NCI-H2029 treated with DMSO at 0.1 percent for 48 hours (cell line): ENCODE measurements around the gene PID1.
"Not testable (repeated sequence)": the region's sequence is repeated elsewhere in the genome, so short reads cannot be mapped to it uniquely, and the experiment has no call there.

Source experiments
- DNase-seq: peaks from one replicate; lab custom pipeline; 2025; lab: John Stamatoyannopoulos, UW

The PID1 gene

GRCh38 chr2:229111744-229112143 lies 159.3 kb downstream of the PID1 start:
- DNase-seq: no peak

GRCh38 chr2:229109195-229109594 lies 161.9 kb downstream of the PID1 start:
- DNase-seq: no peak

- DNase-seq: no peak
Measured at GRCh38 chr2:229107601-229108000, 163.5 kb downstream of the PID1 start.

GRCh38 chr2:229104974-229105387 lies 166.1 kb downstream of the PID1 start:
- no peak for DNase-seq

GRCh38 chr2:229104025-229104424 lies 167.1 kb downstream of the PID1 start:
- no peak for DNase-seq

- no peak for DNase-seq
Measured at GRCh38 chr2:229101314-229101713, 169.8 kb downstream of the PID1 start.

- no peak for DNase-seq
Measured at GRCh38 chr2:229099231-229099630, 171.9 kb downstream of the PID1 start.

GRCh38 chr2:229098801-229099200 lies 172.3 kb downstream of the PID1 start:
- no peak for DNase-seq

GRCh38 chr2:229096409-229097066 lies 174.5 kb downstream of the PID1 start:
- DNase-seq: peak; percentile 6

- DNase-seq: no peak
Measured at GRCh38 chr2:229095472-229095871, 175.6 kb downstream of the PID1 start.

- no peak for DNase-seq
Measured at GRCh38 chr2:229090225-229090624, 180.9 kb downstream of the PID1 start.

GRCh38 chr2:229089776-229090175 lies 181.3 kb downstream of the PID1 start:
- no peak for DNase-seq

GRCh38 chr2:229088966-229089700 lies 182.0 kb downstream of the PID1 start:
- DNase-seq: no peak

- no peak for DNase-seq
Measured at GRCh38 chr2:229088517-229088913, 182.6 kb downstream of the PID1 start.

GRCh38 chr2:229087843-229088516 lies 183.1 kb downstream of the PID1 start:
- no peak for DNase-seq

- DNase-seq: no peak
Measured at GRCh38 chr2:229087267-229087666, 183.8 kb downstream of the PID1 start.

GRCh38 chr2:229085439-229085838 lies 185.6 kb downstream of the PID1 start:
- DNase-seq: no peak

GRCh38 chr2:229084447-229084846 lies 186.6 kb downstream of the PID1 start:
- DNase-seq: no peak

- DNase-seq: peak; percentile 97
Measured at GRCh38 chr2:229083606-229084340, 187.3 kb downstream of the PID1 start.

GRCh38 chr2:229081411-229081810 lies 189.7 kb downstream of the PID1 start:
- DNase-seq: peak; percentile 47

GRCh38 chr2:229080172-229080571 lies 190.9 kb downstream of the PID1 start:
- no peak for DNase-seq

GRCh38 chr2:229076886-229077285 lies 194.2 kb downstream of the PID1 start:
- not testable (repeated sequence) for DNase-seq
